Stimulated activated naive CD4-positive, alpha-beta T cell (primary cell): Measurements from ENCODE around the gene PIGQ.

ENCODE experiments used
- DNase-seq, 6 experiments: peaks; one replicate each; lab custom pipeline; 2025; lab: John Stamatoyannopoulos, UW

The PIGQ gene

GRCh38 chr16:567373-568256 is 2.2 kb upstream of the PIGQ start:
- no peak for DNase-seq

- no peak for DNase-seq
Measured at GRCh38 chr16:568401-569258, 1.1 kb upstream of the PIGQ start.

GRCh38 chr16:572865-573650 is 3.3 kb downstream of the PIGQ start:
- DNase-seq, result no peak

GRCh38 chr16:574021-574760 is 4.4 kb downstream of the PIGQ start:
- DNase-seq, result no peak

GRCh38 chr16:575354-576196 is 5.8 kb downstream of the PIGQ start:
- no peak for DNase-seq

GRCh38 chr16:576197-576822 is 6.5 kb downstream of the PIGQ start:
- no peak for DNase-seq

- no peak for DNase-seq
Measured at GRCh38 chr16:576823-577201, 7.0 kb downstream of the PIGQ start.

- no peak for DNase-seq
Measured at GRCh38 chr16:577796-578195, 8.0 kb downstream of the PIGQ start.

- DNase-seq, result no peak
Measured at GRCh38 chr16:578232-578869, 8.6 kb downstream of the PIGQ start.

GRCh38 chr16:578870-579405 is 9.2 kb downstream of the PIGQ start:
- DNase-seq, result peak; percentile 18 to 63 (median 42)

- no peak for DNase-seq
Measured at GRCh38 chr16:580141-580945, 10.6 kb downstream of the PIGQ start.

GRCh38 chr16:580946-581498 is 11.3 kb downstream of the PIGQ start:
- DNase-seq, result no peak

GRCh38 chr16:582218-582613 is 12.4 kb downstream of the PIGQ start:
- DNase-seq, result no peak

- DNase-seq, result no peak
Measured at GRCh38 chr16:582614-583331, 13.0 kb downstream of the PIGQ start.

GRCh38 chr16:583470-583814 is 13.7 kb downstream of the PIGQ start:
- no peak for DNase-seq

- no peak for DNase-seq
Measured at GRCh38 chr16:583815-584591, 14.2 kb downstream of the PIGQ start.

- DNase-seq, result no peak
Measured at GRCh38 chr16:585351-585750, 15.6 kb downstream of the PIGQ start.
